HG03039 (cell line): ENCODE data around the gene NUP50.

Source experiments
- ATAC-seq: cut with Tn5 transposase; IDR thresholded peaks from one replicate; pipeline ENCODE4 v1.9.1; 2021; ENCODE audit warnings: mild to moderate bottlenecking, moderate library complexity; ENCODE audit not compliant: unreplicated experiment

The NUP50 gene, protein sequence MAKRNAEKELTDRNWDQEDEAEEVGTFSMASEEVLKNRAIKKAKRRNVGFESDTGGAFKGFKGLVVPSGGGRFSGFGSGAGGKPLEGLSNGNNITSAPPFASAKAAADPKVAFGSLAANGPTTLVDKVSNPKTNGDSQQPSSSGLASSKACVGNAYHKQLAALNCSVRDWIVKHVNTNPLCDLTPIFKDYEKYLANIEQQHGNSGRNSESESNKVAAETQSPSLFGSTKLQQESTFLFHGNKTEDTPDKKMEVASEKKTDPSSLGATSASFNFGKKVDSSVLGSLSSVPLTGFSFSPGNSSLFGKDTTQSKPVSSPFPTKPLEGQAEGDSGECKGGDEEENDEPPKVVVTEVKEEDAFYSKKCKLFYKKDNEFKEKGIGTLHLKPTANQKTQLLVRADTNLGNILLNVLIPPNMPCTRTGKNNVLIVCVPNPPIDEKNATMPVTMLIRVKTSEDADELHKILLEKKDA

DNA sequence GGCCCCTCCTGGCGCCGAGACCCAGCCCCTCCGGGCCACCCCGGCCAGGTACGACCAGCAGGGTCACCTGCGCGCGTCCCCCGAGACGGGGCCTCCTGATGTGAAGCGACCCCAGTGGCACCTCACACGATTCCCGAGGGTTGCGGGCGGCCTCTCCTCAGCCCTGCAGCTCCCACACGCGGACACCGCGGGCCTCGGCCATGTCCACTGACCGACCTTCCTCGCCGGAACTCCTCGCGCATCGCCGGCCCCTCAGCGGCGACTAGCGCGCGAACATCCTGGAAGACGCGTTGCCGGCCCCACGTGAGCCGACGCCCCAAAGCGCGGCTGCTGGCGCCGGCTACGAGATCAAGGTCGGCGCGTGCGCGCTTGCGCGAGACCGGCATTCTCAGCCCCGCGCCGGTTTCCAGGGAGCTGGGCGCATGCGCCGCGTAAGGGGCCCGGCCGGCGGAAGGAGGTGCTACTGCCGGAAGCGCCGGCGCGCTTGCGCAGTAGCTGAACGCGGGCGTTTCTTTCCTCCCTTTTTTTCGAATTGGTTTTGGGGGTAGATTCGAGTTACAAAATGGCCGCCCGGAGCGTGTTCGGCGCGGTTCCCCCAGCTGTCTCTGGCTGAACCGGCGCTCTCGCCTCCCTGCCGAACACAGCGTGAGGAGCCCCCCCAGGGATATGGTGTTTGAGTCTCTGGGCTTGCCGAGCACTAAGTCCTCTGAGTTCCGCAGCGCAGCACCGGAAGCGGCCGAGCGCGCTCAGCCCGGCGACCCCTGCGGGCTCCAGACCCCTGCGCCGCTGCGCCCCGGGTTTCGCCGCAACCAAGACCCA lies at the start of gene NUP50:
TSS of gene NUP50 (plus strand) at position 475 of the 819 bp plus-strand sequence. CDS start 4,253 bp downstream, outside the sequence.
- peak; percentile 82 for ATAC-seq

DNA sequence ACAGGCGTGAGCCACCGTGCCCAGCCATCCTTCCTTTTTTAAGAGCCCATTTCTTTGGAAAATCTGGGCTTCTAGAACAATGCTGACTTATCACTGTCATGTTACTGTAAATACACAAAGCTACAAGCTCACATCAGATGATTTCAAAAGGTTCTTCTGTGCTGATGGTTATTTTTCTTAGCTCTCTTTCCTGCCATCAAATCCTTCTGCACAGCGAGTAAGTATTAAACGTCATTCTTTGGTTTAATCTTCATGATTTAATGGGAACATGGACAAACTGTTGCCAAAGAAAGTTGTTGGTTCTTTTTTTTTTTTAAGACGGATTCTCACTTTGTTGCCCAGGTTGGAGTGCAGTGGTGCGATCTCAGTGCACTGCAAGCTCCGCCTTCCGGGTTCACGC lies 43.3 kb upstream of the NUP50 start:
- no peak for ATAC-seq

DNA sequence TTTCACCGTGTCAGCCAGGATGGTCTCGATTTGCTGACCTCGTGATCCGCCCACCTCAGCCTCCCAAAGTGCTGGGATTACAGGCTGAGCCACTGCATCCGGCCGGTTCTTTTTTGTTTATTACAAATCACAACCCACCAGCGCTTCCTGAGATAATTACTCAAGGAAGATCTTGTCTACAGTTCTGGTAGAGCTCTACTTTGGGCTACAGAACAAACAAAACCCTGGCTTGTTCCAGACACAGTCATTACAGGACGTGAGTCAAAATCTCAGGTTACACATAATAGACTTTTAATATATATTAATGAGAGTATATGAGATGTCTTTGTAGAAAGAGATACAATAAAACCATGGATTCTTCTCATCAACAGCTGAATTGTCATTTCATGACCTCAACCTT lies 42.8 kb upstream of the NUP50 start:
- ATAC-seq: no peak

DNA sequence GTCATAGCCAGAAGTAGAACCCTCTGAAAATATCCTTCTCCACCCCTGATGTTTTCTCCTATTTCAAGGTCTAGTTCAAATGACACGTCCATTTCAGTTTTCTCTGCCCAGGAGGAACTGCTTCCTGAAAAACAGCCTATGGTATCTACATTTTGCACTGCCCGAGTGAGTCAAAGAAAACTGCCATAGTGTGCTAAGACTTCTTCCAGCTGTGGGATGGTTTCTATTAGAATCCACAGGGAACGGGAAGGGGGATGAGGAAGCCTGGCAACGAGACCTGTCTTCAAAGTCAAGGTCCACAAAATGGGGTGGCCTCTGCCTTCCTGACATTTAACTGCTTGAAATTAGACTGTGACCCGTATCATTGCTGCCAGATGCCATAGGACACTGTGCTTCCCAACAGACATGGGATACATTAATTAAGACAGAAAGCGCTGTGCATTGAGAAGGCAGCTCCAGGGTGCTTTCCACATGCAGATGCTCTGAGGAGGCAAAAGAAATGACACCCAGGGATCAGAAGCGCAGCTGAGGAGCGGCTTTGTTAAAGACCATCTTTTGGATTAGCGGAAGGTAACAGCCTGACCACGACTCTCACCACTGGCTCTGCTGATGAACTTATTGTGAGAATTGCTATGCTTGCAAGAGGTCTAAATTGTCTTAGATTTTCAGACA lies 39.4 kb upstream of the NUP50 start:
- no peak for ATAC-seq

DNA sequence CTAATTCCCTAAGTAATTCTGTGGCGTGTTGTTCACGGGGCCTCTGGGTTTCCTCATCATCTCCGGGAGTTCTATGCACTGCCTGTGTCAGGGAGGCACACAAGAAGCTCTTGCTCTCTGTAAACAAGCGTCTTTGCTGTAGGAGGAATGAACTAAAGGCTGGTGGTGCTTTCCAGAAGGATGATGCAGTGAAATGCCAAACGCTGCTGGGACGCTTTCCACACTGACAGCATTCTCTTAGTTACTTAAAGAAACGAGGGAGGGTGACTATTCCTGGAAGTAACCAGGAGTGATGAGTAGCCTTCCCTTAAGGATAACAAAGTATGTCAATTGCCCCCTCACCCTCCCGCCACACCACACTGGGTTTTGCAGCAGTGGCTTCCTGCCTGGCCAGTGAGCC lies 38.5 kb upstream of the NUP50 start:
- ATAC-seq: no peak

DNA sequence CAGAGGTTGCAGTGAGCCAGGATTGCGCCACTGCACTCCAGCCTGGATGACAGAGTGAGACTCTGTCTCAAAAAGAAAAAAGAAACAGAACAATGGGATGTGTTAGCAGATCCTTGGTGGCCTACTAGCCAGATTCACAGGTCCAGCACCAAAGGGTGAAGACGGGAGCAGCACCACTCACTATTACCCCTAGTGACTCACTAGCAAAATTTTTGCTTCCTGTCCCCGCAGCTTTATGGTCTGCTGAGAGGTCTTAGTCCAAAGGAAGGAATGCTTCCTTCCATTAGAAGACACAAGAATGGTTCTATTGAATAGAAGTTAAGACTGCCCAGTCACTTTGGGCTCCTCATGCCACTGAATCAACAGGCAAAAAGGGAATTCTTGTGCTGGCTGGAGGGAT lies 35.9 kb upstream of the NUP50 start:
- ATAC-seq: no peak

DNA sequence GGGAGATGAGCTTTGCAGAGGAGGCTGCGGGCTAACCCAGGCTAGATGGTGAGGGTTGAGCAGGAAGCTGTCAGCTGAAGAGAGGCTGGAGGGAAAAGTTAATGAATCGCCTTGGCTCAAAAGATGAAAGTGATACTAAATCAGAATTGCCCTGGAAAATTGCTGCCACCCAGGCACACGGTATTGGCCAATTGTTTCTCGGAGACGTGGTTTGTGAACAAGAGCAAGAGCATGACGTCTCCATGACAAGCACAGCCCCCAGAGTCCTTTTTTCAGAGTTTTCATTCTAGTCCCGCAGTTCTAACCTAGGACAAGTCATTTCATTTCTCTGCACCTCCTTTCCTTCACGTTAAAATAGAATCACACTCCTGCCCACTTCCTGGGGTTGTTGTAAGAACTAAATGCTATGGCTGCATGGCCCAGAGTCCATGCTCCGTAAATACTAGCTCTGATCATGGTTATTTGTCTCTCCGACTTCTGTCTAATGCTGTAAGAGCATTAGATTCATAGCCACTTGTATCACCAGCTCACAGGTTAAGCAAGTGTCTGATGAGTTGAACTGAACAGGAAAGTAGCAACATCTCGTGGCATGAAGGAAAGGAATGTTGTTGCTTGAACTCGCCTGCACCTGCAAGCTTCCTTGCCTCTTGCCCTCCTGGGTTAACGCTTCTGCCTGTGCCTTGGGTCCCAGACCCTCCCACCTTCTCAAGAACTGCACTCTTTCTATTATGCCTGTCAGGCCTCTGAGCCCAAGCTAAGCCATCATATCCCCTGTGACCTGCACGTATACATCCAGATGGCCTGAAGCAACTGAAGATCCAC lies 33.8 kb upstream of the NUP50 start:
- no peak for ATAC-seq

DNA sequence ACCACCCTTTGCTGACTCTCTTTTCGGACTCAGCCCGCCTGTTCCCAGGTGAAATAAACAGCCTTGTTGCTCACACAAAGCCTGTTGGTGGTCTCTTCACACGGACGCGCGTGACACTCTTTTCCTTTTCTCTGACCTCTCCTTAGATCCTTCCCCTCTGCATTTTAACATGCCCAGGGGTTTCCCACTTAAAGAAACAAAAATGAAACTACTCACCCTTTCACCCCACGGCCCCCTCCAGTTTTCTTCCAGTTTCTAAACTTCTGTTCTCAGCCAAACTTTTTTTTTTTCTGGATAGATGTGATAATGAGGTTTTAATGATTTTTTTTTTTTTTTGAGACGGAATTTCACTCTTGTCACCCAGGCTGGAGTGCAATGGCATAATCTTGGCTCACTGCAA lies 32.8 kb upstream of the NUP50 start:
- ATAC-seq: no peak

DNA sequence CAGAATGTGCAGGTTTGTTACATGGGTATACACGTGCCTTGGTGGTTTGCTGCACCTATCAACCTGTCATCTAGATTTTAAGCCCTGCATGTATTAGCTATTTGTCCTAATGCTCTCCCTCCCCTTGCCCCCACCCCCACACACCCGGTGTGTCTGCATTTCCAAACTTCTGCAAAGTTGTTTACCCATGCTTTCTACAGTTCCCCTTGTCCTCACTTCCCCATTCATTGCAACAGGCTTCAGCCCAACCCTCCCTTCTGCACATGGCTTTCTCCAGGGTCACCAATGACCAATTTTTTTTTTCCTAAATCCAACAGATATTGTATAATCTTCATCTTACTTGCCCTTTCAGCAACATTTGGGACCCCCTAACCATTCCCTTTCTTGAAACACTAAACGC lies 32.0 kb upstream of the NUP50 start:
- ATAC-seq: no peak

DNA sequence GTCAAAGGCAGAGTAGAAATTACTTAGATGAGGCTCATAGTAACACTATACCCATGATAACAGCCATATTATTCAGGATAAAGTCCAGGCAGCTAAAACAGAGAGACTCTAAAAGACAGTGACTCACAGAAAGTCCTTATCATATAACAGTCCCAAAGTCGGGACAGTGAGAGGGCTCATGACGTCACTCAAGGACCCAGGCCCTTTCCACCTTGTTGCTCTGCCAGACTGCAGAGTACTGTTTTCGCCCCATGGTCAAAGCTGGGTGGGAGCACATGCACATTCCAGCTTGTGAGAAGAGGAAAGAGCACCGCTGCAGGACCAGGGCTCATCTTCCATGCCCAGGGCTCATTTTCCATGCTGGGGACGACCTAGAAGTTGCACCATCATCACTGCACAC lies 29.4 kb upstream of the NUP50 start:
- no peak for ATAC-seq

DNA sequence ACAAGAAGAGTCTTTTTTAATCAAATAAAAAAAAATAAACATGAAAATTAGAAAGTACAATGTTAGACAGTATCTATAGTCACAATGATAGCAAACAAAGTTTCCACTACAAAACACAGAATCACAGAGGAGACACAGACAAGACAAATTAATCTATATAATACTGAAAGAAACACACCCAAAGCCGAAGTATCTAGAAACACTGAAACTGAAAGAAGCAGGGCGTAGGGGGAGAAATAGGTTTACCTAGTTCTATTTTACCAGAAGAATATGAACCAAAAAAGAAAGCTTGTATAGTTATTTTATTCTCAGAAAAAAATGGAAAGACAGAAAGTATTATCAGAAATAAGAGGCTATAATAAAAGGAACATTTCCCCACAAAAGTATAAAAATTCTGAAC lies 27.1 kb upstream of the NUP50 start:
- ATAC-seq: no peak

DNA sequence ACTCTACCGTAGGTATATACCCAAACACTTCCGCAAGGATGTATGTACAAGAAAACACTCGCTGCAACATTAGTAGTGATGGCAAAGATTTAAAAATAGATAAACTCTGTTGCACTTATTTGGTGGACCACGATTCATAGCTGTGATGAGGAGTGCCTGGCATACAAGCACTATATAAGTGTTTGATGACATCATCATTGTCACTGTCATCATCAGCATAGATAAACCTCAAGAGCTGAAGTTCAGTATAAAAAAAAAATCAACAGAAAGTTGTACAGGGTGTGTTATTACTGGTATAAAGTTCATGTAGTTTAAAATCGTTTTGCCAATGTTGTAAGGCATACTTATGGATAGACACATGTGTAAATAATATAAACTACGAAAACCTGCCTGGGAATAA lies 24.0 kb upstream of the NUP50 start:
- ATAC-seq: no peak

DNA sequence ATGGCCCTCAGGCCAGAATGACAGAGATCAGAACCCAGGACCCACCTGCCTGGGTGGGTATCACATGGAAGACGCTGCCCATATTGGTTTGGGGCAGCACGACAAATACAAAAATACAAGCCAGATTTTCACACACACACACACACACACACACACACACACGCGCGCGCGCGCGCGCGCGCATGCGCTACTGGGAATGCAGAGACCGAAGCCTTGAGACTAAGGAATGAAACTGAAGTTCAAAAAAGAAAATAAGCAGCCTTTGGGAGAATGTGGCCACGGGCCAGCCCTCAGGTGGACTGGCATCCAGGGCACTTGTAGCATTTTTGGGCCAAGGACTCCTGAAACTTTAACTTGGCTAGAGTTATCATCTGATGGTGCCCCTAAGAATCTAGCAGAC lies 21.3 kb upstream of the NUP50 start:
- no peak for ATAC-seq

DNA sequence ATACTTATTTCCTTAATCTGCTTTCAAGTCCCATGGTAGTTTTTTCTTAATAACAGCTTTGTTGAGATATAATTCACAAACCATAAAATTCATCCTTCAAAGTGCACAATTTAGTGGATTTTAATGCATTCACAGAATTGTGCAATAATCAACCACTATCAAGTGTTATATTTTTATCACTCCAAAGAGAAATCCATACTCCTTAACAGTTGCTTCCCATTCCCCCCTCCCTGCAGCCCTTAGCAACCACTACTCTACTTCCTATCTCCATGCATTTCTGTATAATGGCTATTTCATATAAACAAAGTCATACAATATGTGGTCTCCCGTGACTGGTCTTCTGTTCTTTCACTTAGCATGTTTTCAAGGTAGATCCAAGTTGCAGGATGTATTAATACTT lies 18.8 kb upstream of the NUP50 start:
- no peak for ATAC-seq

DNA sequence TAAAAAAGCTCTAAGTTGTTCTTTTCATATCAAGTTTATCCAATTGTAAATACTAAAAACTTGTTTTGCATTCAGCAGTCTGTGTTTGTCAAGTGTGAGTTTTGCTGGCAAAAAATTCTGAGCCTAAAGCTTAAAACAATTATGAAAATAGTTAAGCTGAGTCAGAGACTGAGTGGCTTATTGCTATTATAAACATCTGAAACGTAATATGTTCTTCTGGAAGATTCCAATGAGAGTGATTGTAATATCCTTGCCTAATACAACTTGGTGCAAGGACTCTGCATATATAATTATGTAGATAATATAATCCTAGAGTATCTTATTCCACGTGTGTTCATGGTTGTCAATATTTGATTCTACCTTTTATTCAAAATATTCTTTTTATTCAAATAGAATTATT lies 14.1 kb upstream of the NUP50 start:
- no peak for ATAC-seq

DNA sequence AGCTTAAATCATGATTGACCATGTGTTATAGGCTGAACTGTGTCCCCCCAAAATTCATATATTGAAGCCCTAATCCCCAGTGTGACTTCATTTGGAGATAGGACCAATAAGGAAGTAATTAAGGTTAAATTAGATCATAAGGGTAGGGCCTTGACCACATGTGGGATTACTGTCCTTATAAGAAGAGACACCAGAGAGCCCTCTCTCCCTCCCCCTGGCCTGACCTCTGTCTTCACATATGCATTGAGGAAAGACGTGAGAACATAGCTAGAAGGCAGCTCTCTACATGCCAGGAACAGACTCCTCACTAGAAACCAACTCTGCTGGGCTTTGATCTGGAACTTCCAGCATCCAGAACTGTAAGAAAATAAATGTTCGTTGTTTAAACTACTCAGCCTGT lies 13.6 kb upstream of the NUP50 start:
- ATAC-seq: no peak

DNA sequence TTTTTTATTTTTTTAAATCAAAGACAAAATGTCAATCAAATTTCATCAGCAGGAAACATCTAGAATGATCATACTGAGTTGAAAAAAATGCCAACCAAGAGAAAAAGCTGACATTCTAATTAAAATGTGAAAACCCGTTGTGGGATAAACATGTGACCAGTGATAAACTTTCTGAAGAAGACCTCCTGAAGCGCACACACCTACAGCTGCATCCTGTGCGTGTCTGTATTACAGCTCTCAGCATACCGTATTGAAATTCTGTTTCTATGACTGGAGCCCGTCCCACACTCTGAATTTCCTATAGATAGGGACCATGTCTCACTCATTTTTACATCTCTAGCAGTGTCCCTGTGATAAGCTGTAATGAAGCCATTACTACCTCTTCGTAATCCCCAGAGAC lies 12.2 kb upstream of the NUP50 start:
- ATAC-seq: no peak

DNA sequence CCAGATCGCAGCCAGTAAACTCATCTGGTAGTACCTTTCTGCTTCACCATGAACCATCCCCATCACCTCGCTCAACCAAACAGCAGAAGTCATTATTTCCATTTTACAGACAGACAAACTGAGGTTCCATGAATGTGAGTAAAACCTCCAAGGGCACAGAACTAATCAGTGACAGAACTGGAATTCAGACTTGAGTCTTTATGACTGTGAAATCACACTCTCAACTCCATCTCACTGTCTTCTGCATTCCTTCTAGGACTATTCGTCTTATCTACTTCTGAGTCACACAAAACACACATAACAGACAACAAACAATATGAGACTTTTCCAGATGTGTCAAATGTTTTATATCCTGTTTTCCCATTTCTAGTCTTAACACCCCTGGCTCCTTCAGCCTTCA lies 9.3 kb upstream of the NUP50 start:
- ATAC-seq: no peak

DNA sequence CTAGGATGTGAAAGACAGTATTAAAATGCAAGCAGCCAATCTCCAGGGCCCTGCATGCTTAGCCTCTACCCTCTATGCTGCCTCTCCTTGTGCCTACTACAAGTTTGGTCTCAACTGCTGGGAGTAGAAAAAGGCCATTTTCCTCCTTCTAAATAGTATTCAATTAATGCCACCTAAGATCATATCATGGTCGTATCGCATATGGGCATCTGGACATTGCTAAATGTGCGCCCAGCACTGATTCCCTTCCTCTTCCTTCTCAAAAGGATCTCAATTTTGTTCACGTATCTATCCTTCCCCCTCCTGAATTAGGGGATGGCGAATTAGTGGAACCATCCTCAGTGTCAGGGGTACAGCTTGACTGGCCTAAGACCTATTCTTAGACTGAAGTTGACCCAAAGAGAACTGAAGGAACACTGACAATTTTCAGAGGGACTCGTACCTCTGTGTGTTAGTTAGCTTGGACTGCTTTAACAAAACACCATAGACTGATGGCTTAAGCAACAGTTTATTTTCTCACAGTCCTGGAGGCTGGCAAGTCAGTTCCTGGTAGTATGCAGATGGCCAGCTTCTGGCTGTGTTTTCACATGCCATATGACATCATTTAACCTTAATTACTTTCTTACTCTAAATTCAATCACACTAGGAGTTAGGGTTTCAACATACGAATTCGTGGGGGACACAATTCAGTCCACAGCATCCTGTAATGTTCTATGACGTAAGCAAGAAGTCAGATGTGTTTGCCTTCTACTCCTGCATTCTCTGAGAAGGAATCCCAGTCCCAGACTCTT lies 8.5 kb upstream of the NUP50 start:
- no peak for ATAC-seq

DNA sequence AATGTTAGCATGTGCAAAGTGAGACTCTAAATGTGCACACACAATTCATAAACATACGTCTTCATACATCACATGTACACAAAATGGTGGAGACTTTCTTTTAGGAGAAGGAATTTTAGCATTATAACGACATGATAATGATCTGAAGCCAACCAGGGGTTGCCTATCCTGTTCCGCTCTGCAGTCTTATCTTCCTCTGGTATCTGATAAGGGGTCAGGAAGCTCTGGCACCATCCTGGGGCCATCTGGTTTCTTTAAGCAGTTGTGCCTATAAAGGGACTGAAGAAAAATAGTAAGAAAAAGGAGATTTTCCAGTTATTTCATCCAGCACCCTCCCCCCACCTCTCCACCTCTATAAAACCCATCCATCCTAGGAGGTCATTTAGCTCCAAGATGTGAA lies 5.8 kb upstream of the NUP50 start:
- no peak for ATAC-seq
